NCI-H2029 treated with DMSO at 0.1 percent for 48 hours (cell line): Measurements from ENCODE around the gene ARL6IP4.

ENCODE experiments used
- DNase-seq: peaks from one replicate; lab custom pipeline; 2025; lab: John Stamatoyannopoulos, UW

ARL6IP4 gene

GRCh38 chr12:122990961-122991622, 10.6 kb downstream of the ARL6IP4 start:
- DNase-seq: no peak

- no peak for DNase-seq
These were observed 11.3 kb downstream of the ARL6IP4 start for GRCh38 chr12:122991623-122992275.

GRCh38 chr12:122992386-122992785, 11.9 kb downstream of the ARL6IP4 start:
- DNase-seq: no peak

- DNase-seq: no peak
These were observed 13.7 kb downstream of the ARL6IP4 start for GRCh38 chr12:122994140-122994675.

- DNase-seq: no peak
These were observed 14.5 kb downstream of the ARL6IP4 start for GRCh38 chr12:122994781-122995502.

GRCh38 chr12:122995503-122996187, 15.2 kb downstream of the ARL6IP4 start:
- no peak for DNase-seq

- DNase-seq: no peak
These were observed 15.7 kb downstream of the ARL6IP4 start for GRCh38 chr12:122996188-122996601.

- DNase-seq: no peak
These were observed 16.3 kb downstream of the ARL6IP4 start for GRCh38 chr12:122996621-122997342.

- no peak for DNase-seq
These were observed 17.1 kb downstream of the ARL6IP4 start for GRCh38 chr12:122997343-122998250.

GRCh38 chr12:122998316-122998715, 17.8 kb downstream of the ARL6IP4 start:
- no peak for DNase-seq

- DNase-seq: no peak
These were observed 18.9 kb downstream of the ARL6IP4 start for GRCh38 chr12:122999196-122999946.

GRCh38 chr12:122999986-123000420, 19.5 kb downstream of the ARL6IP4 start:
- no peak for DNase-seq

- DNase-seq: no peak
These were observed 20.1 kb downstream of the ARL6IP4 start for GRCh38 chr12:123000578-123000977.

GRCh38 chr12:123001464-123001863, 21.0 kb downstream of the ARL6IP4 start:
- no peak for DNase-seq

GRCh38 chr12:123003257-123003656, 22.8 kb downstream of the ARL6IP4 start:
- no peak for DNase-seq

GRCh38 chr12:123004287-123004686, 23.8 kb downstream of the ARL6IP4 start:
- no peak for DNase-seq

GRCh38 chr12:123005081-123005626, 24.7 kb downstream of the ARL6IP4 start:
- no peak for DNase-seq

- DNase-seq: no peak
These were observed 26.5 kb downstream of the ARL6IP4 start for GRCh38 chr12:123006977-123007376.

- no peak for DNase-seq
These were observed 29.6 kb downstream of the ARL6IP4 start for GRCh38 chr12:123010110-123010509.
